GM21717 (cell line): ENCODE data around the gene BSPRY.
"Not testable (repeated sequence)": the region's sequence is repeated elsewhere in the genome, so short reads cannot be mapped to it uniquely, and the experiment has no call there.

Experiments
- ATAC-seq: cut with Tn5 transposase; IDR thresholded peaks from one replicate; pipeline ENCODE4 v1.9.1; 2021; ENCODE audit warnings: mild to moderate bottlenecking, moderate library complexity; ENCODE audit not compliant: unreplicated experiment

Gene BSPRY

GRCh38 chr9:113340011-113340699, 9.2 kb upstream of the BSPRY start, which contains the start of gene WDR31:
WDR31 (minus strand) TSS chr9:113340275; CDS start chr9:113332022, 8,253 bp downstream.
- peak; percentile 98 for ATAC-seq

- ATAC-seq: no peak
These were observed 7.5 kb upstream of the BSPRY start for GRCh38 chr9:113341712-113342410.

DNA sequence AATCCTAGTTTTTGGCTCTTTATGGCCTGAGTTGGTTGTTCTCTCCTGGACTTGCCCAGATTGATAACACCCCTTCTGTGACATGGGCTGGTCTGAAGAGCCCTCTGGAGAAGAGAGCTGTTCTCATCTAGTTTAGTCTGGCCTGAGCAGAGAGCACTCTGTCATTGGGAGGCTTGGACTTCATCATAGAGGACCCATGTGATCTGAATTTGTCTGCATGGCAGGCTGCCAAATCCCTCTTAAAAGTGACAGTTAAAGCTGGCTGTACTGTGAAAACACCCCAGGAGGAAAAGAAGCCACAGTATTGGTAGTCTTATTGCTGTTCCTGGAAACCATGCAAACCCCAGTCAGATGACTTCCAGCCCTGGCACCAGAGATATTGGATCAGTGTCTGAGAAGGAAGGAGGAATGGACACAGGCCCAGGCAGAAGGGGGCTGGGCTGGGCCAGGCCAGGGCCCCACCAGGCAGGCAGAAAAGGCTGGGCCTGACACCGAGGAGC, 5.6 kb upstream of the BSPRY start:
- ATAC-seq: no peak

DNA sequence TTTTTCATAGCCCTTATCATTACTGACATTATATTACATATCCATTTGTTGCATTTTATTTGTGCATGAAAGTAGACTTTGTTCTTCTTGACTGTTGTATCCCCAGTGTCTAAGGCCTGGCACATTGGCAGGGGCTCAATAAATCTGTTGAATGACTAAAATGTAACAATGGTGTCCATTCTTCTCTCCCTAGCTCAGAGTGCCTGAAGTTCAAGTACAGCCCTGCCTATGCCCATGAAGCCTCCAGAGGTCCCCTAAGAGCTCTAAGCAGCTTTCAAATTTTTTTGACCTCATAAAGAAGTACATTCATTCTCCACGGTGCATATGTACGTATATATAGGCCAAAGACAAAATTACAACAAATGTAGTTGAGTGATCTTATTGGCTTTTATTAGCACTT, 4.2 kb upstream of the BSPRY start:
- no peak for ATAC-seq

DNA sequence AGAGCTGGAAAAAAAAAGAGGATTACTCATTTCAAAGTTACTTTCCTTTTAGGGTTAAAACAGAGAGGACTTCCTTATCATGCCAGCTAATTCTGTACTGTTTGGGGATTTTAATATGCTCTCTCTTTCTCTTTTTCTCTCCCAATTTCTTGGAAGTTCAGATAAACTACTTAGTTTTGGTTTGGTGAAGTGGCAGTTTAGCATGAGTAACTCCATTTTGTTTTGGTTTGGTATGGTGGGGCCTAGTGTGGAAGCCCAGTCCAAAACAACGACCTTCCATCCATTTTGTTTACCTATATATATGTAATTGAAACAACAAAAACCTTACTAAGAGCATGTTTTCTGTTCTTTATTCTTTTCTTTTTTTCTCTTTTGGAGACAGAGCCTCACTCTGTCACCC, 3.7 kb upstream of the BSPRY start:
- ATAC-seq: no peak

DNA sequence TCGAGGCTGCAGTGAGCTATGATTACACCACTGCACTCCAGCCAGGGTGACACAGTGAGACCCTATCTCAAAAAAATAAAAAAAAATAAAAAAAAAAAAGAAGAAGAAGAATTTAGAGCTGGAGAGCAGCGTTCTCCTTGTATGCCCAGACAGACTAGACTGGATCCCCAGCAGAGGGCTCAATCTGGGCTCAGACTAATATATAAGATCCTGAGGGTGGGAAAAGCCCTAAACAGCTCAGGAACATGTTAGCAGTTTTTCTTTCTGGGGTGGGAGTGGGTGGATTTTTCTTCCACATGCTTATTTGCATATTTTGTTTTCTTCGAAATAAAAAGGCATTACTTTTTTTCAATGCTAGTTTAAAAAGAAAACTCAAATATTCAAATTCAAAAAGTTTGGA, 904 bp upstream of the BSPRY start:
- ATAC-seq: no peak

GRCh38 chr9:113349066-113349444, 286 bp upstream of the BSPRY start:
- ATAC-seq: no peak

GRCh38 chr9:113350107-113350661, 843 bp downstream of the BSPRY start:
- ATAC-seq: no peak

GRCh38 chr9:113350937-113351336, 1.6 kb downstream of the BSPRY start:
- ATAC-seq: peak; percentile 43

DNA sequence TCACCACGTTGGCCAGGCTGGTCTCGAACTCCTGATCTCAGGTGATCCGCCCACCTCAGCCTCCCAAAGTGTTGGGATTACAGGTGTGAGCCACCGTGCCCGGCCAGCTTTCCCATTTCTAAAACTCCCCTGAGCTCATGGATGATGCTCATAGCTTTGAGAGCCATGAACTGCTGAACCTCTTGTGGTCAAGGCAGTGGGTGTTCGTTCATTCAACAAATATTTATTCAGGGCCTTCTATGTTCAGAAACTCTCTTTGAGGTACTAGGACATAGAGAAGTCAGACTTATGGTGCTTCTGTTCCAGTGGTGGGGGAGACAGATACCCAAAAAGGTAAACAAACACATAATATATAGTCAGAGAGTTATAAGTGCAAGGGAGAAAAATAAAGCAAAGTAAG, 2.7 kb downstream of the BSPRY start:
- no peak for ATAC-seq

- ATAC-seq: no peak
These were observed 3.1 kb downstream of the BSPRY start for GRCh38 chr9:113352411-113352810.

- no peak for ATAC-seq
These were observed 5.8 kb downstream of the BSPRY start for GRCh38 chr9:113355040-113355596.

GRCh38 chr9:113356686-113357292, 7.4 kb downstream of the BSPRY start:
- no peak for ATAC-seq

DNA sequence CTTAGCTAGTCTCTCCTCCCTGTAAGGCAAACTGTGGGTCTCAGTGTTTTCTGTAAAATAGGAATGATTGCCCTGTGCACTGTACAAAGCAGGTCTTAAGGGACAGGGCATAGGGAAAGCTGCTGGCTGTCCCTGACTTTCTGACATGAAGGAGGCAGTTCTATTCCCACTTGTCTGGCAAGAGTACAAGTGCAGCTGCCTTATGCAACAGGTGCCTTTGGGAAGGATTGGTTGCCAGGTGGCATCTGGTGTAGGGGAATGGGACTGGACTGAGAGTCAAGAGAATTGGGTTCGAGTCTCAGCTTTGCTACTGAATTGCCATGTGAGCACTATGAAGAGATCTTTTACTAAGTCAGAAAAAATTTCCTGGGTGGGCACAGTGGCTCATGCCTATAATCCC, 10.0 kb downstream of the BSPRY start:
- no peak for ATAC-seq

DNA sequence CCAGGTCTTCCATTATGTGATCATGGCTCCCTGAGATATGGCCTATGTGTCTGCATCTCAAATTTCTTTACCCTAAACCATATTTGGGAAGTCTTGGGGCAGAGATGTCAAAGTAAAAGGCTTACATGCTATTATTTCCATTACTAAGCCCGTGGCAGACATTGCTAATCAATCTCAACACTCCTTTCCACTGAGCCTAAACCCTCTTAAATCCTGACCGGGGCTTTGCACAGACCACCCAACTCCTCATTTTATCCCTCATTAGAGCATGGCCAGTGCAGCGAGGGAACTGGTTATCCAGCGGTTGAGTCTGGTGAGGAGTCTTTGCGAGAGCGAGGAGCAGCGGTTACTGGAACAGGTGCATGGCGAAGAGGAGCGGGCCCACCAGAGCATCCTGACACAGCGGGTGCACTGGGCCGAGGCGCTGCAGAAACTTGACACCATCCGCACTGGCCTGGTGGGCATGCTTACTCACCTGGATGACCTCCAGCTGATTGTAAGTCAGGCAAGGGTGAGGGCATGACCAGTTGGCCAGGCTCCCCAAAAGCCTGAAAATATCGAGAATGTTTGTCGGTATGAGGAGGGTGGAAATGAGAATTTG, 11.0 kb downstream of the BSPRY start:
- ATAC-seq: no peak

- no peak for ATAC-seq
These were observed 12.1 kb downstream of the BSPRY start for GRCh38 chr9:113361304-113362018.

- ATAC-seq: no peak
These were observed 14.0 kb downstream of the BSPRY start for GRCh38 chr9:113363336-113363735.

DNA sequence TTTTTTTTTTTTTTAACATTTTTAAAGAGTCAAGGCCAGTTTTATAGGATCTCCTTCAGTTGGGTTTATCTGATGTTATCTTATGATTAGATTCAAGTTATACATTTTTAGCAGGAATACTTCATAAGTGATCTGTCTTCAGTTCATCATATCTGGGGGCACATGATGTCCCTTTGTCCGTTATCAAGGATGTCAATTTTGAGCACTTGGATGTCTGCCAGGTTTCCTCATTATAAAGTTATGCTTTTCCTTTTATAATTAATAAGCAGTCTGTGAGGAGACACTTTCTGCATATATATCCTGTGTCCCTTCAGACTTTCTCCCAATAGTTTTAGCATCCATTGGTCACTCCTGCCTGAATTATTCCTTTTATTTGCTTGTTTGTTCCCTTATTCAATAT, 15.6 kb downstream of the BSPRY start:
- no peak for ATAC-seq

DNA sequence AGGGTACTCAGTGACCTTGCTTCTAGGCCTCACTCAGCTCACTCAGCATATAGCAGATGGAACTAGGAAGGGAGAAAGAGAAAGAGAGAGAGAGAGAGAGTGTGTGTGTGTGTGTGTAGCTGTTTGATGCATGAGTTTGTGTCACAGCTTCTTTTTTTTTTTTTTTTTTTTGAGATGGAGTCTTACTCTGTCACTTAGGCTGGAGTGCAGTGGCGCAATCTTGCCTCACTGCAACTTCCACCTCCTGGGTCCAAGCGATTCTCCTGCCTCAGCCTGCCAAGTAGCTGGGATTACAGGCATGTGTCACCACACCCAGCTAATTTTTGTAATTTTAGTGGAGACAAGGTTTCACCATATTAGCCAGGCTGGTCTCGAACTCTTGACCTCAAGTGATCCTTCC, 16.3 kb downstream of the BSPRY start:
- ATAC-seq: not testable (repeated sequence)

GRCh38 chr9:113368348-113368981, 19.1 kb downstream of the BSPRY start:
- no peak for ATAC-seq
